HG03520 (cell line): ENCODE data around the gene GLYATL2.

Experiments used
- ATAC-seq: cut with Tn5 transposase; IDR thresholded peaks from one replicate; pipeline ENCODE4 v1.9.1; 2021; ENCODE audit warnings: mild to moderate bottlenecking, moderate library complexity; ENCODE audit not compliant: unreplicated experiment

The GLYATL2 gene

DNA sequence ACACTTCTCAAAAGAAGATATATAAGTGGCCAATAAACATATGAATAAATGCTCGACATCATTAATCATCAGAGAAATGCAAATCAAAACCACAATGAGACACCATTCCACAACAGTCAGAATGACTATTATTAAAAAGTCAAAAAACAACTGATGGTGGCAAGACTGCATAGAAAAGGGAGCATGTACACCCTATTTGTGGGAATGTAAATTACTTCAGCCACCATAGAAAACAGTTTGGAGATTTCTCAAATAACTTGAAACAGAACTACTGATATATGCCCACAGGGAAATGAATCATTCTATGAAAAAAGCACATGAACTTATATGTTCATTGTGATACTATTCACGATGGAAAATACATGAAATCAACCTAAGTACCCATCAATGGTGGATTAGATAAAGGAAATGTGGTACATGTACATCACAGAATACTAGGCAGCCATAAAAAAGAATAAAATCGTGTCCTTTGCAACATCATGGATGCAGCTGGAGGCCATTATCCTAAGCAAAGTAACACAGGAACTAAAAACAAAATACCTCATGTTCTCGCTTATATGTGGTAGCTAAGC lies 42.4 kb downstream of the GLYATL2 start:
- ATAC-seq: no peak

DNA sequence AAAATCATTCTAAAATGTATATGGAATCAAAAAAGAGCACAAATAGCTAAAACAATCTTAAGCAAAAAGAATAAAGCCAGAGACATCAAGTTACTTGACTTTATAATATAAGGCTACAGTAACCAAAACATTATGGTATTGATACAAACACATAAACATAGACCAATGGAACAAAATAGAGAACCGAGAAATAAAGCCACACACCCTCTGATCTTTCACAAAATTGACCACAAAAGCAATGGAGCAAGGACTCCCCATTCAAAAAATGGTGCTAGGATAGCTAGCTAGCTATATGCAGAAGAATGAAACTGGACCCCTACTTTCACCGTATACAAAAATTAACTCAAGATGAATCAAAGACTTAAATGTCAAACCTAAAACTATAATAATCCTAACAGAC lies 43.2 kb downstream of the GLYATL2 start:
- ATAC-seq: no peak

DNA sequence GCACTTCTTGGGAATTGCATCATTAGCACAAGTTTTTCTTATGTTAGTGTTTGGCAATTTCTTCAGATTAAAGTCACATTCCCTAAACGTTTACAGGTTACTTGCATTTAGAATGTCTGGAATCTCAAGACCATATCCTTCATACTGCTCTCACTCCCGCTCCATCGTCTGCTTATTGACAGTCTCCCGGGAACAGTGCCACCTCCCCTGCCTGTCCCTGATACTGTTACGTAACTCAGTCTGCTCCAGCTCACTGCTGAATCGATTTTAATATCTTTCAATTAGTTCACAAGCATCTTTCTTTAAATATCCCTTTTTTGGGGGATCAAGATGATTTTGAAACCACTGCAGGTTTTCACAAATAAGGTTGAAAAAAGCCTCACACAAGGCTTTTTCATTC lies 48.2 kb downstream of the GLYATL2 start:
- no peak for ATAC-seq

DNA sequence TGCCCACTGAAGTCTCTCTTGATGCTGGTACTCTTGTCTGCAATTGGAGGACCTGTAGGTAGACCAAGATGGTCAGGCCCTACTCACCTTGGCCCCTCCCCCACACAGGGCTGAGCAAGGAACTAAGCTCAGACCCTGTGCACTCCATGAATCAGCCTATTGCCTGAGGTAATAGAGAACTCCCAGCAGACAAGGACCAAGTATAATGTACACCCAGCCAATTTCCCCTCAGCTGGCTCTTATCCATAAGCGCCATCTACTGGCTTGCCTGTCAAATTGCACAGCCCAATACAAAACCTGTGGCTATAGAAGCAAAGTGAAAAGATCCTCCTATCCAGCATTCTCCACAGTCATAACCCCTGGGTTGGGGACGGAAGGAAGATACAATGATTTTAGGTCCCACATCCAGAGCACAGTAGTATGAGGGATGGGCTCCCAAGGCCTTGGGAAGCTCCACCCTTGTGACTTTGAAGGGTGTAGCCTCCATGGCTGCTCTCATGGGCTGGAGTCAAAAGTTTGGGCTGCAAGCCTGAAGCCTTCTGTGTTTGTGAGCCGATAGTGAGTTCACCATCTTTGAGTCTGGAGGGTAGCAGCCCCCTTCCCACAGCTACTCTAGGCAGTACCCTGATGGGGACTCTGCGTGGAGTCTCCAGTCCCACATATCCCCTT lies 56.0 kb downstream of the GLYATL2 start:
- ATAC-seq: peak; percentile 77

DNA sequence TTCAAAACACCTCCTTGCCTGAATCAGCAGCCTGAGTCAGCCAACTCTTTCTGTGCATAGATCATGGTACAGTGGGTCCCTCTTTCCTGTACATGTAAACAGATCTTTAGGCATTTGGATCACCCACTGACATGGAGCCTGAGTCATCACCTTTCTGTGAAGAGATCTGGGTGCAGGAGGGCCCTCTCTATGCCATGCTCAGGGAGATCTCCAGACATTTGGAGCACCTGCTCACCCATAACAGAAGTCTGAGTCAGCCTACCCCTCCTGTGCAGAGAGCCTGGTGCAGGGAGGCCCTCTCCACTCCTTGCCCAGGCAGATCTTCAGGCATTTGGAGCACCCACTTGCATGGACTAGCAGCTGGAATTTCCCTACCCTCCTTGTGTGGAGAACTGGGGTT lies 56.6 kb downstream of the GLYATL2 start:
- ATAC-seq: peak; percentile 5

- no peak for ATAC-seq
Measured at GRCh38 chr11:58786693-58787092, 57.8 kb downstream of the GLYATL2 start.

- ATAC-seq: no peak
Measured at GRCh38 chr11:58784995-58785394, 59.5 kb downstream of the GLYATL2 start.
